Osteoblast (primary cell): Measurements from ENCODE around the gene FXYD4. TPM values are rescaled to one million over a fixed set of nuclear protein-coding genes. Genes with fewer than 3 reads are reported as not detected.

Experiments
- DNase-seq: peaks from one replicate; pipeline ENCODE4 v3.0.0; 2011; ENCODE audit warnings: low spot score, mixed read lengths; ENCODE audit not compliant: insufficient read length; ENCODE audit errors: missing footprints
- H2AFZ ChIP-seq: 2 replicates; pipeline ENCODE4 v1.6.0; 2011; ENCODE audit warnings: mild to moderate bottlenecking, low read length
- H3K27ac ChIP-seq: 2 replicates; pipeline ENCODE4 v1.5.1; 2011; ENCODE audit warnings: mild to moderate bottlenecking, low read depth, low read length, moderate library complexity
- H3K27me3 ChIP-seq: 2 replicates; pipeline ENCODE4 v1.6.0; 2012; ENCODE audit warnings: mild to moderate bottlenecking, control low read depth, inconsistent platforms, low read length, moderate library complexity; ENCODE audit not compliant: insufficient read depth
- H3K36me3 ChIP-seq: 2 replicates; pipeline ENCODE4 v1.5.1; 2011; ENCODE audit warnings: mild to moderate bottlenecking, low read length, control low read depth, moderate library complexity; ENCODE audit not compliant: insufficient read depth
- H3K4me1 ChIP-seq: 2 replicates; pipeline ENCODE4 v1.5.1; 2011; ENCODE audit warnings: mild to moderate bottlenecking, low read length, control low read depth, moderate library complexity; ENCODE audit not compliant: insufficient read depth
- H3K4me2 ChIP-seq: 2 replicates; pipeline ENCODE4 v1.6.0; 2011; ENCODE audit warnings: mild to moderate bottlenecking, low read length; ENCODE audit not compliant: insufficient read depth
- H3K4me3 ChIP-seq: fragments of 200-600 bp; sonication (generic); 3 replicates; pipeline ENCODE4 v1.5.1; 2012; ENCODE audit warnings: mild to moderate bottlenecking, low read length, inconsistent platforms; ENCODE audit not compliant: insufficient read depth
- H3K79me2 ChIP-seq: 2 replicates; pipeline ENCODE4 v1.6.0; 2012; ENCODE audit warnings: mild to moderate bottlenecking, low read length, control low read depth, inconsistent platforms; ENCODE audit not compliant: insufficient read depth
- H3K9me3 ChIP-seq: 2 replicates; pipeline ENCODE4 v1.5.1; 2011; ENCODE audit warnings: low read depth, low read length, control low read depth
- H4K20me1 ChIP-seq: 2 replicates; pipeline ENCODE4 v1.6.0; 2012; ENCODE audit warnings: mild to moderate bottlenecking, low read length, control low read depth; ENCODE audit not compliant: insufficient read depth
- total RNA-seq: library from RNA; depleted of rRNA; stranded (reverse); fragments of >200 nt; gene quantifications from 2 replicates; pipeline ENCODE4 v1.2.3, GENCODE V29; 2012
- TF ChIP-seq, protein P1 (sequence below): IDR thresholded peaks from 2 replicates; pipeline ENCODE4 v1.5.1; 2011; ENCODE audit warnings: mild to moderate bottlenecking, low read depth, low read length, moderate library complexity; ENCODE audit errors: extremely low read depth

Gene FXYD4
- total RNA-seq, 1 donor: not detected

DNA sequence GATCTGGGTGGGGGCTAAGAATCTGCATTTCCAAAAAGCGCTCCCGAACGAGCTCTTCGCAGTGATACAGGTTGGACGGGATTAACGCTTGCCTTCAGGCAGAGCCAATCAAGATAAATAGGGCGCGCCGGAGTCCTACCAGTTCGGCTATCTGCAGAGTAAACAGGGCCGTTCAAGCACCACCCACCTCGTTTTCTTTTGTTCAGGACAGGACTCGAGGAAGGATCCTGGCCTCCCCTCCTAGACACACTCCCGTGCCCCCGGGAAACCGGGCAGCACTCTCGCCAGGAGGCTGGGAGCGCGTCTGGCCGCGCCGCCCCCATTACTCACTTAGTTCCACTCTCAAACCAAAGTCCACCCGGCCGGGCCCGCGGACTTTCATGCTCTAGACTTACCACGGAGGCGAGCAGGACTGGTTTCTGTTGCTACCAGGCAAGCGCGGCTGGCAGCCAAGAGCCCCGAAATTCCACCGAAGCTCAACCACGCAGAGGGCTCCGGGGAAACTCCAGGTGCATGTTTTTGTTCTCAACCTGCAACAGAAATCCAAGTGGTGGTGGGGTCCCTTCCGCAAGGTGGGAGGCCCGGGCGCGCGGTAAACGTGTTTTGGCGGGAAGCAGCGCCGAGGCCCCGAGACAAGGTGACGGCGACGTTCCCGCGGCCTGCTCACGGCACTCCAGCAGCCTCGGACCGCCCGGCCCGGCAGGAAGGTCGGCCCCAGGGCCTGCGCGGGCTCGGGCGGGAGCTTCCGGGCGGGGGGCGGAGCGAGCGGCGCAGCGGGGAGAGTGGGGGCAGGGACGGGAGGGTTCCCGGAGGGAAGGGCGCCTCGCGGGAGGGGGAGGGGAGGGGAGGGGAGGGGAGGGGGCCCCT lies 24.9 kb downstream of the FXYD4 start:
- H3K27ac ChIP-seq: peak overlapping the region; percentile 75
- TF ChIP-seq, protein P1, sequence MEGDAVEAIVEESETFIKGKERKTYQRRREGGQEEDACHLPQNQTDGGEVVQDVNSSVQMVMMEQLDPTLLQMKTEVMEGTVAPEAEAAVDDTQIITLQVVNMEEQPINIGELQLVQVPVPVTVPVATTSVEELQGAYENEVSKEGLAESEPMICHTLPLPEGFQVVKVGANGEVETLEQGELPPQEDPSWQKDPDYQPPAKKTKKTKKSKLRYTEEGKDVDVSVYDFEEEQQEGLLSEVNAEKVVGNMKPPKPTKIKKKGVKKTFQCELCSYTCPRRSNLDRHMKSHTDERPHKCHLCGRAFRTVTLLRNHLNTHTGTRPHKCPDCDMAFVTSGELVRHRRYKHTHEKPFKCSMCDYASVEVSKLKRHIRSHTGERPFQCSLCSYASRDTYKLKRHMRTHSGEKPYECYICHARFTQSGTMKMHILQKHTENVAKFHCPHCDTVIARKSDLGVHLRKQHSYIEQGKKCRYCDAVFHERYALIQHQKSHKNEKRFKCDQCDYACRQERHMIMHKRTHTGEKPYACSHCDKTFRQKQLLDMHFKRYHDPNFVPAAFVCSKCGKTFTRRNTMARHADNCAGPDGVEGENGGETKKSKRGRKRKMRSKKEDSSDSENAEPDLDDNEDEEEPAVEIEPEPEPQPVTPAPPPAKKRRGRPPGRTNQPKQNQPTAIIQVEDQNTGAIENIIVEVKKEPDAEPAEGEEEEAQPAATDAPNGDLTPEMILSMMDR: no peak
- peak overlapping the region; percentile 35 for H2AFZ ChIP-seq
- H3K36me3 ChIP-seq: peaks cover 38% of the 10 kb centered on the region
- H4K20me1 ChIP-seq: peaks cover 68% of the 10 kb centered on the region
- H3K27me3 ChIP-seq: no peaks in the 10 kb centered on the region
- peak overlapping the region; percentile 81 for H3K4me2 ChIP-seq
- H3K9me3 ChIP-seq: no peaks in the 10 kb centered on the region
- H3K79me2 ChIP-seq: peaks cover 98% of the 10 kb centered on the region
- H3K4me3 ChIP-seq: peak overlapping the region; percentile 77
- peak; percentile 95 for DNase-seq
- H3K4me1 ChIP-seq: peaks cover 39% of the 10 kb centered on the region

- Histone ChIP-seq H3K4me2 (peak overlapping the region; percentile 81), H3K27ac (peak overlapping the region; percentile 57), H3K4me1 (peaks cover 39% of the 10 kb centered on the region), H3K27me3 (no peaks in the 10 kb centered on the region), H2AFZ (peak overlapping the region; percentile 56), H3K36me3 (peaks cover 31% of the 10 kb centered on the region), H3K9me3 (no peaks in the 10 kb centered on the region), H3K79me2 (peaks cover 98% of the 10 kb centered on the region), H3K4me3 (peak overlapping the region; percentile 77), H4K20me1 (peaks cover 76% of the 10 kb centered on the region)
- TF ChIP-seq, protein P1: no peak
- DNase-seq: peak; percentile 96
Measured at GRCh38 chr10:43396928-43397624, 25.6 kb downstream of the FXYD4 start.

GRCh38 chr10:43398939-43399319 lies 27.5 kb downstream of the FXYD4 start:
- peak overlapping the region; percentile 57 for H3K27ac ChIP-seq
- no peak overlapping the region for H3K4me3 ChIP-seq
- H3K27me3 ChIP-seq: no peaks in the 10 kb centered on the region
- H3K4me2 ChIP-seq: no peak overlapping the region
- TF ChIP-seq, protein P1: no peak
- H3K9me3 ChIP-seq: no peaks in the 10 kb centered on the region
- no peak overlapping the region for H2AFZ ChIP-seq
- DNase-seq: no peak
- H4K20me1 ChIP-seq: peaks cover 79% of the 10 kb centered on the region
- peaks cover 98% of the 10 kb centered on the region for H3K79me2 ChIP-seq
- peaks cover 42% of the 10 kb centered on the region for H3K4me1 ChIP-seq
- H3K36me3 ChIP-seq: peaks cover 15% of the 10 kb centered on the region
